ENCODE results near the gene GNLY.

The GNLY gene

DNA sequence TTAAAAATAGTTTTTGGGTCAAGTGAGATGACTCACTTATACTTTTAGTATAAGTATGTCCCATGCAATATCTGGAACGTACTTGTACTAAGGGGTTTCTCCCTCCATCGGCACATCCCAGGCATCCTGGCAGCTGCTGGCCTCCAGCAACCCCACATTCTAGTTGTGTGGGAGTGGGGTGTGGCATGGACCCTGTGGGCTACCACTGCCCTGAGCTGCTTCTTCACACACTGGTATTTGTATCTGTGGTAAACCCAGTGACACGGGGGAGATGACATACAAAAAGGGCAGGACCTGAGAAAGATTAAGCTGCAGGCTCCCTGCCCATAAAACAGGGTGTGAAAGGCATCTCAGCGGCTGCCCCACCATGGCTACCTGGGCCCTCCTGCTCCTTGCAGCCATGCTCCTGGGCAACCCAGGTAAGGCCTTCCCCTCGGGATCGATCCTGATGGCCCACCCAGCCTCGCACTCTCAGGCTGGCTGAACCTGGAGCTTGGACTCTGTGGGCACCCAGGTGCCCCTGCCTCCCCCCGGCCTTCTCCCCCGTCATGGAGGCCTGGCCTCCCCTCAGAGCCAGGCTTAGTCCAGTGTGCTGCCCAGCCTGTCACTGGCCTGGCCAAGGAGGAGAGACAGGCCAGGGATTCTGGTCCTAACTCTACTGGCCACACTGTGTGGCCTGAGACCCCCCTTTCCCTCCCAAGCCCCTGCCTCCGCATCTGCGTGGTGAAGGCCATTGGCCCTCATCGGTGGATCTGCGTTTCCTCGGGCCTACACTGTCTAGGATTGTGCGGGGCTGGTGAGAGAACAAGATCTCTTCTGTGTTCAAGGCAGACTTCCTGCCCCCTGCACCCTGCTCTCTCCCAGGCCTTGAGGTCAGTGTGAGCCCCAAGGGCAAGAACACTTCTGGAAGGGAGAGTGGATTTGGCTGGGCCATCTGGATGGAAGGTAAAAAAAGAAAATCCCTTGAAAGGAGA, at the start of gene GNLY:
GNLY (plus strand) TSS at position 307 of the 974 bp plus-strand sequence; CDS start at position 368, 61 bp downstream.
- no peak for DNase-seq (ENCODE audit: low read depth)
- no peak within 1 kb of the TSS for H3K4me3 ChIP-seq (ENCODE audit: low read depth, low read length)

GRCh38 chr2:85644909-85645308, 49.2 kb upstream of the GNLY start:
- H3K4me3 ChIP-seq (ENCODE audit: low read depth, low read length), result no peak overlapping the region
- TF ChIP-seq, protein P1, sequence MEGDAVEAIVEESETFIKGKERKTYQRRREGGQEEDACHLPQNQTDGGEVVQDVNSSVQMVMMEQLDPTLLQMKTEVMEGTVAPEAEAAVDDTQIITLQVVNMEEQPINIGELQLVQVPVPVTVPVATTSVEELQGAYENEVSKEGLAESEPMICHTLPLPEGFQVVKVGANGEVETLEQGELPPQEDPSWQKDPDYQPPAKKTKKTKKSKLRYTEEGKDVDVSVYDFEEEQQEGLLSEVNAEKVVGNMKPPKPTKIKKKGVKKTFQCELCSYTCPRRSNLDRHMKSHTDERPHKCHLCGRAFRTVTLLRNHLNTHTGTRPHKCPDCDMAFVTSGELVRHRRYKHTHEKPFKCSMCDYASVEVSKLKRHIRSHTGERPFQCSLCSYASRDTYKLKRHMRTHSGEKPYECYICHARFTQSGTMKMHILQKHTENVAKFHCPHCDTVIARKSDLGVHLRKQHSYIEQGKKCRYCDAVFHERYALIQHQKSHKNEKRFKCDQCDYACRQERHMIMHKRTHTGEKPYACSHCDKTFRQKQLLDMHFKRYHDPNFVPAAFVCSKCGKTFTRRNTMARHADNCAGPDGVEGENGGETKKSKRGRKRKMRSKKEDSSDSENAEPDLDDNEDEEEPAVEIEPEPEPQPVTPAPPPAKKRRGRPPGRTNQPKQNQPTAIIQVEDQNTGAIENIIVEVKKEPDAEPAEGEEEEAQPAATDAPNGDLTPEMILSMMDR (IDR thresholded peaks at IDR 0.05; ENCODE audit: low read depth, low read length, missing control alignments), result no peak
- DNase-seq (ENCODE audit: low read depth), result no peak

More for the DNA sequence above, at the start of gene GNLY:
- TF ChIP-seq, protein P1 (IDR thresholded peaks at IDR 0.05; ENCODE audit: low read depth, low read length, missing control alignments), result no peak

- no peak for DNase-seq (ENCODE audit: low read depth)
- H3K4me3 ChIP-seq (ENCODE audit: low read depth, low read length), result no peak overlapping the region
- TF ChIP-seq, protein P1 (IDR thresholded peaks at IDR 0.05; ENCODE audit: low read depth, low read length, missing control alignments), result no peak
These were observed 48.0 kb upstream of the GNLY start for GRCh38 chr2:85646166-85646565.

DNA sequence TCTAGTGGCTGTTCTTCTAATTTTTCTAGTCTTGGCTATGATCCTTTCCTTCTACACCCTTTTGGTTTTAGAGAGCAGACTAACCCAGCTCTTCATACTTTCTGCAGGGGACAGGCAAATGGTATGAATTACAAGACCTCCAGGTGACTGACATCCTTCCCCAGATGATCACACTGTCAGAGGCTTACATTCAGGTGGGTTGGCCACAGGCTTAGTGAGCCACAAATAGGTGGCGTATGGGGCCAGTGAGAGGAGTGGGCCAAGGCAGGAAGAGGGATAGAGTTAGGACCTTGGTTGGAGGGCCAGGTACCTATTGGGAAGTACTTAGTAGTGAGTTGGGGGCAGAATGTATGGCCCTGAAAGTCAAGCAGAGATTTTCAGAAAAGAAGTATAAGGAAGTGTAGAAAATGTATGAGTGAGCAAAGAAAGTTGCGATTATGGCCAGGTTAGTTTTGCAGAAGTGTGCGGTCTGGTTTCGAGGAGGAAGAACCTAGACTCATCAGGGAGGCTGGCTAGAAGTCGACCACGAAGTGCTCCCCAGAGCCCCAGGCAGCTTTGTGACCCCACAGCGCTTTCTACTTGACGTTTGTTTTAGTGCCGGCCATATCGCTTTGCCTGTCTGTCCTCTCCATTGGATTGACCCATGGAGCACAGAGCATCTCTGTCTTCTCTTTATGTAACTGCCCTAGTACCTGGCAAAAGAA, 46.2 kb upstream of the GNLY start:
- TF ChIP-seq, protein P1 (IDR thresholded peaks at IDR 0.05; ENCODE audit: low read depth, low read length, missing control alignments), result no peak
- no peak overlapping the region for H3K4me3 ChIP-seq (ENCODE audit: low read depth, low read length)
- peak; percentile 10 for DNase-seq (ENCODE audit: low read depth)

DNA sequence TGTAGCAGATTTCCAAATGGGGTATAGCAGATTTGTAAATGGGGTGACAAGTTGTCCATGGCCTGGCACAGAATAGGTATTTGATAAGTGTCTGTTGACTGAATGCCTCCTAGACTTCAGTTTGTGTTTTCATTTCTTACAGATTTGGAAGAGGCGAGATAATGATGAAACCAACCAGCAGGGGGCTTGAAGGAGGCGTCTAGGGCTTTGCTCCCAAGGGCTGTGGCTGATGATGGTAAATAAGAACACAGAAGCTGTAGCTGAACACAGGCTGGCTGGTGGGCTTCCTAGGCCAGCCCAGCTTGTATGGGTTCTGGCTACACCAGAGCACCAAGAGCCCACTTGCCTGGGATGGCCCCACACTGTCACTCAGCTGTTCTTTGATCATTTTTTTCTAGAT, 45.5 kb upstream of the GNLY start:
- H3K4me3 ChIP-seq (ENCODE audit: low read depth, low read length), result no peak overlapping the region
- TF ChIP-seq, protein P1 (IDR thresholded peaks at IDR 0.05; ENCODE audit: low read depth, low read length, missing control alignments), result peak; percentile 57
- no peak for DNase-seq (ENCODE audit: low read depth)

DNA sequence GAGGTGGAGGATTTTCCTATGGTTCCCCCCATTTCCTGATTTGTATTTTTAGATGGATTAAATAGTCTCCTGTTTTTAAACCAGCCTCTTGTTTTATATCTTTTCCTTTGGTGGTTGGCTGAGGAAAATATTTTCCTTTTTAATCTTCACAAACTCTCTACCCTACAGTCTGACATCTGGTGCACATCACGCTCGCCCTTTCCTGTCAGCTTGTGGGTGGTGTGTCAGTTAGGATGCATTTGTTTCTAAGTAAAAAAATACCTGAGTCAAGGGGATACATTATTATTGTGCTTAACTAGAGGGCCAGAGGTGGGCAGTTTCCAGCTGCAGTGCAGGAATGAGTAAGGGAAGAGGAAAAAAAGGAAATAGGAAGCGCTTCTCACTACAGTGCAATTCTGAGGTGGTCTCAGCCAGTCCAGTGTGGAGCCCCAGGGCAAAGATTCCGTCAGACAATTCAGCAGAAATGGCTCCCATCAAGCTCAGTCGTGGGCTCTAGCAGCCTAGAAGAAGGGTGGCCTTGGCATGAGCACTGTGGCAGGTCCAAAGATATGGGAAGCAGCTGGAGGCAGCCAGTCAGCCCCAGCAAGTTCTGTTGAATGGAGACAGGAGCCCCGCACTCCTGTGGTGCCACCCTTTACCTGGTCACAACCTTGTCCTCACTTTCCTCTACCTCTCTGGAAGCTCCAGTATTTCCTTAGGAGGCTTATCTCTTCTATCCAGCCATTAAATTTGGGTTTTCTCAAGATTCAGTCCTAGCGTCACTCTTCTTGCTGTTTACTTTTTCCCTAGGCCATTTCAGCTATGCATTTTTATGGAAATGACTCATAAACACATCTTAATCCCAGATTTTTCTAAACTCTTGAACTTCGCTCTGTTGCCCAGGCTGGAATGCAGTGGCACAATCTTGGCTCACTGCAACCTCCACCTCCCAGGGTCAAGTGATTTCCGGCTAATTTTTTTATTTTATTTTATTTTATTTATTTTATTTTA, 44.7 kb upstream of the GNLY start:
- no peak for DNase-seq (ENCODE audit: low read depth)
- TF ChIP-seq, protein P1 (IDR thresholded peaks at IDR 0.05; ENCODE audit: low read depth, low read length, missing control alignments), result no peak
- H3K4me3 ChIP-seq (ENCODE audit: low read depth, low read length), result no peak overlapping the region
